NCI-H1092 (cell line): ENCODE measurements around the gene DPYSL5.
"Not testable (repeated sequence)": the region's sequence is repeated elsewhere in the genome, so short reads cannot be mapped to it uniquely, and the experiment has no call there.

Experiments used
- DNase-seq: peaks from one replicate; lab custom pipeline; 2025; lab: John Stamatoyannopoulos, UW

The DPYSL5 gene

GRCh38 chr2:26875065-26875634 is 27.2 kb downstream of the DPYSL5 start:
- DNase-seq = no peak

- no peak for DNase-seq
Measured at GRCh38 chr2:26875808-26876207, 27.9 kb downstream of the DPYSL5 start.

GRCh38 chr2:26876260-26876659 is 28.3 kb downstream of the DPYSL5 start:
- no peak for DNase-seq

- DNase-seq = no peak
Measured at GRCh38 chr2:26877276-26877675, 29.3 kb downstream of the DPYSL5 start.

- no peak for DNase-seq
Measured at GRCh38 chr2:26880161-26880560, 32.2 kb downstream of the DPYSL5 start.

- DNase-seq = no peak
Measured at GRCh38 chr2:26880910-26881435, 33.0 kb downstream of the DPYSL5 start.

GRCh38 chr2:26882220-26882619 is 34.3 kb downstream of the DPYSL5 start:
- DNase-seq = not testable (repeated sequence)

GRCh38 chr2:26883956-26884355 is 36.0 kb downstream of the DPYSL5 start:
- DNase-seq = no peak

GRCh38 chr2:26884486-26884885 is 36.6 kb downstream of the DPYSL5 start:
- no peak for DNase-seq

GRCh38 chr2:26885651-26886329 is 37.9 kb downstream of the DPYSL5 start:
- no peak for DNase-seq

GRCh38 chr2:26886736-26887135 is 38.8 kb downstream of the DPYSL5 start:
- no peak for DNase-seq

GRCh38 chr2:26887151-26887550 is 39.2 kb downstream of the DPYSL5 start:
- DNase-seq = no peak

GRCh38 chr2:26889796-26890195 is 41.9 kb downstream of the DPYSL5 start:
- DNase-seq = no peak

GRCh38 chr2:26890341-26891000 is 42.5 kb downstream of the DPYSL5 start:
- DNase-seq = no peak

- DNase-seq = no peak
Measured at GRCh38 chr2:26892133-26892532, 44.2 kb downstream of the DPYSL5 start.

- no peak for DNase-seq
Measured at GRCh38 chr2:26892922-26893524, 45.1 kb downstream of the DPYSL5 start.

GRCh38 chr2:26894136-26894535 is 46.2 kb downstream of the DPYSL5 start:
- no peak for DNase-seq

GRCh38 chr2:26897807-26898479 is 50.0 kb downstream of the DPYSL5 start:
- no peak for DNase-seq

GRCh38 chr2:26898480-26899078 is 50.6 kb downstream of the DPYSL5 start:
- DNase-seq = no peak

- DNase-seq = no peak
Measured at GRCh38 chr2:26899500-26900164, 51.7 kb downstream of the DPYSL5 start.

GRCh38 chr2:26900831-26901321 is 52.9 kb downstream of the DPYSL5 start:
- DNase-seq = no peak
